GM18508 (cell line): ENCODE data around the gene PURA.

ENCODE experiments used
- ATAC-seq: cut with Tn5 transposase; IDR thresholded peaks from one replicate; pipeline ENCODE4 v1.9.1; 2021; ENCODE audit warnings: moderate number of reproducible peaks; ENCODE audit not compliant: insufficient read depth, unreplicated experiment

The PURA gene

GRCh38 chr5:140109018-140109758 is 4.7 kb upstream of the PURA start:
- no peak for ATAC-seq

- ATAC-seq: no peak
Measured at GRCh38 chr5:140109759-140110645, 3.9 kb upstream of the PURA start.

DNA sequence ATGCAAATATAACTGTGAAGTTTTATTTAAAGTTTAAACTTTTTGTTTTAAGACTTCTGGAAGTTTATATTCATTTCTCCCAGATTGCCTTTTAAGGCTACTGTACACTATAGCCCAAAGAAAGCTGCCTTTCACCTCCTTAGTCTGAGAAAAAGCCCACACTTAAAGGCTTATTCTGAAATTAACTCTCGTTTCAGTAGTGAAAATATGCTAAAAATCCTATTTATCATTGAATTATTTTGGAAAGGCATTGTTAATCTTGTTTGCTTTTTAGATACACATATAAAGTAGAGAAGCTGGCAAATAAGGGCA is 3.3 kb upstream of the PURA start:
- no peak for ATAC-seq

DNA sequence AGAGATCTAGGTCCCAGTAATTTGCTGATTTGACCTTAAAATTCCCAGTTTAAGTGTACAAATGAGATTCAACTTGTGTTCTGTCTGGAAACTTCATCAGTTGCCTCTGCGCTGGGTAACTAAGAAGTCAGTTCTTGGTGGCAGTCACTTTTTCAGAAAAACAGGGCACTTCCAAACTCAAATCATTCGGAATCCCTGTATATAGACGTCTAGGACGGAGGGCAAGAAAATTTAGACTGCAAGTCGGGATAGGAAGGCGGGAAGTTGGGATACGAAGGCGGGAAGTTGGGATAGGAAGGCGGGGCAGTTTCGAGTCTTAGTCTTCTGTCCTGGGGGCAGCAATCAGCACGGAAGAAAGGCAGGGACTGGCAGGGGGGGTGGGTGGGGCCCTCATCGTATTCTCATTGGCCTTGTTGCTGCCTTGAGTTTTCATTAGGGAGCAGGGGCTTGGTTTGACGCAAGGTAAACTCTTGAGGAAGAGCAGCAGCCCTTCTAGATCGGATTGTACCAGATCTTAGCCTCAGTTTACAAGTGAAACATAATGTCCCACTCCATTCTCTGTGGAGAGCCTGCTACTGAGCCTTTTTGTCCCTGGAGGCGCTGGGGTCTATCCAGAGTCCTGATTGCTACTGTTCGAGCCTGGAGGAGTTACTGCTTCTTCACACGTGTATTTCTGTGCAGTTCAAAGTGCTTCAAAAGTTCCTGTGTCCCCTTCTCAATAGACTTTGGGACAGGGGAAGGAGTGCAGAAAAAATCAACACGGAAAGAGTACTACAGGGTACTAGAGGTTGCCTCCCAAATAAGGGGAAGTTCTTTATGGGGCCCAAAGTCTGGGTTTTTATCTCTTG is 2.7 kb upstream of the PURA start:
- ATAC-seq: no peak

- ATAC-seq: no peak
Measured at GRCh38 chr5:140111859-140112551, 1.9 kb upstream of the PURA start.

DNA sequence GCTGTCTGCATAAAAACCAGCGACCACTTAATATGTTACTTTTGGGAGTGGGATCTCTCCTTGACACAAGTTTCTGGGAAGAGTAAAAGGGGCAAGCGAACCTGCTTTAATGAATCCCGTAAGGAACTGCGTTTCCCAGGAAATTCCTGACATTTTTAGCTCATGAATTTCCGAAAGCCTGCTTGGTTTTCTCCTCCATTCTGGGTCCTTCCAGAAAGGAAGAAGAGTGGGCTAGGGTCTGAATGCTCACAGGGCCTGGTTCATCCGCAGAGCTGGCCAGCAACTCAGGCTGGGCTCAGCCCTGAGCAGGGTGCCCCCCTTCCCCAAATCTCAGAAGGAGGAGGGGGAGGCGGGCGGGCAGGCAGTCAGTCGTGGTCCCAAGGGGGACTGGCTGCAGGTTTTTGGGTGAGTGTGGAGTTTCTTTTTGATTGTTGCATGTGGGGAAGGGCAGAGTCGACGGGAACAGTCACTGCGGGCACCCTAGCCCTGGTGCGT is 1.2 kb upstream of the PURA start:
- no peak for ATAC-seq

- ATAC-seq: no peak
Measured at GRCh38 chr5:140113180-140113698, 670 bp upstream of the PURA start.

DNA sequence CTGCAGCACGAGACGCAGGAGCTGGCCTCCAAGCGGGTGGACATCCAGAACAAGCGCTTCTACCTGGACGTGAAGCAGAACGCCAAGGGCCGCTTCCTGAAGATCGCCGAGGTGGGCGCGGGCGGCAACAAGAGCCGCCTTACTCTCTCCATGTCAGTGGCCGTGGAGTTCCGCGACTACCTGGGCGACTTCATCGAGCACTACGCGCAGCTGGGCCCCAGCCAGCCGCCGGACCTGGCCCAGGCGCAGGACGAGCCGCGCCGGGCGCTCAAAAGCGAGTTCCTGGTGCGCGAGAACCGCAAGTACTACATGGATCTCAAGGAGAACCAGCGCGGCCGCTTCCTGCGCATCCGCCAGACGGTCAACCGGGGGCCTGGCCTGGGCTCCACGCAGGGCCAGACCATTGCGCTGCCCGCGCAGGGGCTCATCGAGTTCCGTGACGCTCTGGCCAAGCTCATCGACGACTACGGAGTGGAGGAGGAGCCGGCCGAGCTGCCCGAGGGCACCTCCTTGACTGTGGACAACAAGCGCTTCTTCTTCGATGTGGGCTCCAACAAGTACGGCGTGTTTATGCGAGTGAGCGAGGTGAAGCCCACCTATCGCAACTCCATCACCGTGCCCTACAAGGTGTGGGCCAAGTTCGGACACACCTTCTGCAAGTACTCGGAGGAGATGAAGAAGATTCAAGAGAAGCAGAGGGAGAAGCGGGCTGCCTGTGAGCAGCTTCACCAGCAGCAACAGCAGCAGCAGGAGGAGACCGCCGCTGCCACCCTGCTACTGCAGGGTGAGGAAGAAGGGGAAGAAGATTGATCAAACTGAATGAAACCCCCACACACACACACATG is 654 bp downstream of the PURA start:
- peak; percentile 22 for ATAC-seq

DNA sequence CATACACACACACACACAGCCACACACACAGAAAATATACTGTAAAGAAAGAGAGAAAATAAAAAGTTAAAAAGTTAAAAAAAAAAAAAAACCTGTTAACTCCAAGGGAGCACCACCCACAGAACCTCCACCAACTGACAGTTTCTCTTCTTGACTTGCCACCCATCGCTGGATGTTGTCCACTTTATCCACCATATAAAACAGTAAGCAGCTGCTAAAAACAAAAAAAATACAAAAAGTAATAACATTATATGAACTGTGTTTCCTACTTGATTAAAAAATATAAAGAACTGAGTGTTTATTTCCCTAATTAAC is 1.2 kb downstream of the PURA start:
- no peak for ATAC-seq

GRCh38 chr5:140116716-140117115 is 2.8 kb downstream of the PURA start:
- no peak for ATAC-seq

DNA sequence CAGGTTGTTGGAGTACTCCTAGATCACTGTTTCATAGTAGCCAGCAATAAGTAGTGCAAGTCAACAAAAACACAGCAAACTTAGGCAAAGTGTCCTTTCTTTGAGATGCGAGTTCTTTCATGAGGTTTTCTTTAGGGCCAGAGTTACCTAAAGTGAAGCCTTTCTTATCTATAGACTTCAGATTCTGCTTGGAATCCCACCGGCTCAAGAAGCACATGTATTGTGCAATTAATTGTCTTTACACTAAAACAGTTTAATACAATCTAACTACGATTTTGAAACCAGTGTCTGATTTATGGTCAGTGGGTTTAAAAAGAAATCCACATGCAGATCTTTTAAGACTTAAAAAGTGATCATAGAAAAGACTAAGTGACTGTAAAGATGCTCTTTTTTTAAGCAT is 3.6 kb downstream of the PURA start:
- ATAC-seq: no peak

- ATAC-seq: no peak
Measured at GRCh38 chr5:140118302-140118936, 4.5 kb downstream of the PURA start.

DNA sequence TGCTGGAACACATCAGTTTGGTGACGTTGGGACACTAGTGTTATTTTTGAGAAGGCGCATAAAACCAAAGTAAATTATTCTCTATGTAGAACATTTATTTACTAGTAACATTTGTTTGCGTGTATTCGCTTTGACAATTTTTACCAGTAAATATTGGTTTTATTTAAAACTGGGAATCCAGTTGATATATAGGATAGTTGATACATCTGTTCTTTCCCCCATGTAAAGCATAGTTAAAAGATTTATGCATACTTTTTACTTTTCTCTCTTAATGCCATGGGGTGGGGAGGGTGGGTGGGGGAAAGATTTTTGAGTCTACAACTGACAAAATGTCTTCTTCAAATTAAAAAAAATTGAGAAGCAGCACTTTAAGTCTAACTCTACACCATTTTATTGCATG is 11.7 kb downstream of the PURA start, which contains the start of gene IGIP:
TSS of gene IGIP (plus strand) at position 301 of the 400 bp plus-strand sequence. CDS start 2,540 bp downstream, outside the sequence.
- ATAC-seq: no peak

DNA sequence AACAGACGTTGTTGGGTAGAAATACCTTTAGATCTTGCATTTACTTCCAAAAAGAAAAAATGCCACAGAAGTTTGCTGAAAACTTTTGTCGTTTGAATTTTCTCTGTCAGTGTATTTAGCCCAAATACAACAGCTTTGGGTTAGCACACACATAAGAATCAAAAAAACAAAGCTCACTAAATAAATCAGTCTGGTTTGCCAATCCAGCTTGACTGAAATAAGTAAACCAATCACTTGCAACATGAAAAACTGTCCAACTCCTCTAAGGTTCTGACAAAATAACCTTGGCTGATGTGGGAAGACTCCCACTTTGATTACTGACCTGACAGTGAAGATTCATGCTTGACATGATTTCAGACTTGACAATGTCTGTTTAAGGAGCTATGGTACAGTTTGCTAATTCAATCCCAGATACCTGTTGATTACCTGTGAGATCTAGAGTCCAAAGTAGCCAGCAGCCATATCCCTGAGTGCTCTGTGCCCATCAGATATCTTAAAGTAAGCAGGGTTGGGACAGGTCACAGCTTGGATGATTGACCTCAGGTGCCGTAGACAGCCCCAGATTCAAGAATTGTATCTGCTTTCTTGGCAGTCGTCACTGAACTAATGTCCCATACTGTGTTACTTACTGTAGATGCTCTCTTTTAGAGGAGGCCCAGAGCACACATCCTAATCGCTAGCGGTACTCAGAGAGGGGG is 12.6 kb downstream of the PURA start:
- no peak for ATAC-seq

DNA sequence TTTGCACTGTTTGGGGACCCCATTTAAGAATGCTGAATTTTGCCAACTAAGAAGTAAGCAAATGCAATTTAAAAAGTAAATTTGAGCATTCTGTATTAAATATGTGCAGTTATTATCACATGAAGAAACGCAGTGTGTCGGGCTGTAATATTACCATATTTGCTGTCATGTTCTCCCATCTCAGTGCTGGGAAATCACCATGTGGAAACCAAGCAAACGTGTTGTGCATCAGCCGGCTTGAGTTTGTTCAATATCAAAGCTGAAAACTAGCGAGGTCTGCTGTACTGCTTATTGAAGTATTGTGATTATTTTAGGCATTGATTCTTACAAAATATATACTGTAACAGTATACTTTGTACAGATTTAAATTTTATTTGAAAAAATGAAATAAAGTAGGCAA is 14.5 kb downstream of the PURA start:
- ATAC-seq: no peak

DNA sequence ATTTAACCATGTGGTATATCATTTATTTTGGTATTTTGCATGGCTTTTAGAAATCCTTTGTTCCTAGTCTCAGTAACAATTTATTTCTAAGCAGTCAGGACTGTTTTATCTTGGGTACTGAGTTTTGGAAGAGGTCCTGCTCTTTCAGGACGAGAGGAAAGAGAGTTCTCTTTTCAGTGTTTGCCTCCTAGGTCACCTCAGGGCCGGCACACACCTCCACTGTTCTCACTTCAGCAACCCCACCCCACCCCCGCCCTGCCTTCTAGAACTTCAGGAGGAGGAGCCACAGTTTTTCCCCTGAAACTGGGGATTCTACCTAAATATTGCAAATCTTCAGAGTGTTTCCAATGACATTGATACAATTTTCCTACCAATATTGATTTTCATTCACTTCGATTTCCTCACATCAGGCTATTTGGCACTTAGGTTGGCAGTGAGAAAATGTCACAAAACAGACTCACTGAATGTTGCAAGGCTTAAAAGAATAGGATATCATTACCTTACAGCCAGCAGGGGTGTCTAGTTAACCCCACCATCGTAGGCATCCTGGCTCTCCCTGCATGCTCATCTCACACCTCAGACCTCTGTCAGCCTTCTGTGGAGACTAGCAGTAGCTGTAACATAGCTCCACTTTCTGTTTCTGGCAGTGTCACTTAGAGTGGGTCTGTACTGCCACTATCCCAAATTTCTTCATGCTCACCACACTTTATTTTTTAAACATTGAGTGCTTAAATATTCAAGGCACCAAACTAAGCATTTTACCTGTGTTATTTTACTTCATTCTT is 17.2 kb downstream of the PURA start:
- ATAC-seq: no peak

DNA sequence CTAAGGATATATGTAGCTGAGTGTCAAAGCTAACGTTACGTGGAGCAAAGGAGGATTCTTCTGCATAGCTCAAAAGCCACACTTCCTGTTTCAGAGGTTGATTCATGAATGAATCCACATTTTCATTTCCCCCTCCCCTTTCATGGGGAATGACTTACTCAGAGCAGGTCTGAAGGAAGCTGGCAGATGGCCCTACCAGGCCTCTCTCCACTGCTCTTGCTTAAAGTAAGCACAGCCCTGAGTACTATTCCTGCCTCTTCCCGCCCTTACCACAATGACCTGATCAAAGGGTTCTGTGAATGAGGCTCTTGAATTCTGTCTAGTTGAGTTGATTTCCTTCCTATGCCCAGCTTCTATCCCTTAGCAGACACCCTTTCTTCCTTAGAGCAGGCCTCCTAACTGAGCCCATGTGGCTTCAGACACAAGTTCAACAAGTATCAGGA is 18.1 kb downstream of the PURA start:
- ATAC-seq: no peak
